ENCODE data around the gene HCST. TPM values are rescaled to one million over a fixed set of nuclear protein-coding genes. Genes with fewer than 3 reads are reported as not detected.

The HCST gene
- total RNA-seq, 4 donors from 2014 or later = 8.3 TPM; not detected in 3

GRCh38 chr19:35935911-35936737 is 33.8 kb downstream of the HCST start, which contains the start of gene LRFN3:
Gene LRFN3 (plus strand): TSS chr19:35936374. CDS start chr19:35939426, 3,052 bp downstream.
- Histone ChIP-seq H3K4me1 (peaks cover 40% of the 10 kb centered on the region), H3K27me3 (no peaks in the 10 kb centered on the region), H3K27ac (peak within 1 kb of the TSS; percentile 63), H3K9me3 (no peaks in the 10 kb centered on the region), H3K36me3 (peaks cover 20% of the 10 kb centered on the region), H3K4me3 (peak within 1 kb of the TSS; percentile 73)
- DNase-seq (ENCODE audit: low spot score in 2 of 2) = peak in 1 of 2 donors; percentile 76
- WGBS = 2% methylated on average over 22 of the region's 68 CpGs
- TF ChIP-seq EP300 (IDR thresholded peaks at IDR 0.05) (no peak), POLR2AphosphoS5 (IDR thresholded peaks at IDR 0.05) (no peak), POLR2A (IDR thresholded peaks at IDR 0.05) (no peak)
- TF ChIP-seq, protein P1, sequence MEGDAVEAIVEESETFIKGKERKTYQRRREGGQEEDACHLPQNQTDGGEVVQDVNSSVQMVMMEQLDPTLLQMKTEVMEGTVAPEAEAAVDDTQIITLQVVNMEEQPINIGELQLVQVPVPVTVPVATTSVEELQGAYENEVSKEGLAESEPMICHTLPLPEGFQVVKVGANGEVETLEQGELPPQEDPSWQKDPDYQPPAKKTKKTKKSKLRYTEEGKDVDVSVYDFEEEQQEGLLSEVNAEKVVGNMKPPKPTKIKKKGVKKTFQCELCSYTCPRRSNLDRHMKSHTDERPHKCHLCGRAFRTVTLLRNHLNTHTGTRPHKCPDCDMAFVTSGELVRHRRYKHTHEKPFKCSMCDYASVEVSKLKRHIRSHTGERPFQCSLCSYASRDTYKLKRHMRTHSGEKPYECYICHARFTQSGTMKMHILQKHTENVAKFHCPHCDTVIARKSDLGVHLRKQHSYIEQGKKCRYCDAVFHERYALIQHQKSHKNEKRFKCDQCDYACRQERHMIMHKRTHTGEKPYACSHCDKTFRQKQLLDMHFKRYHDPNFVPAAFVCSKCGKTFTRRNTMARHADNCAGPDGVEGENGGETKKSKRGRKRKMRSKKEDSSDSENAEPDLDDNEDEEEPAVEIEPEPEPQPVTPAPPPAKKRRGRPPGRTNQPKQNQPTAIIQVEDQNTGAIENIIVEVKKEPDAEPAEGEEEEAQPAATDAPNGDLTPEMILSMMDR (IDR thresholded peaks at IDR 0.05) = no peak

- DNase-seq (ENCODE audit: low spot score in 2 of 2) = no peak
- no peaks in the 10 kb centered on the region for H3K27me3 ChIP-seq
- H3K36me3 ChIP-seq = peaks cover 20% of the 10 kb centered on the region
- WGBS = 20% methylated on average over 10 of the region's 11 CpGs
- peak overlapping the region; percentile 63 for H3K27ac ChIP-seq
- H3K4me1 ChIP-seq = peaks cover 39% of the 10 kb centered on the region
- H3K4me3 ChIP-seq = peak overlapping the region; percentile 73
- H3K9me3 ChIP-seq = no peaks in the 10 kb centered on the region
- TF ChIP-seq EP300 (IDR thresholded peaks at IDR 0.05) (no peak), POLR2A (IDR thresholded peaks at IDR 0.05) (no peak)
- TF ChIP-seq, protein P1 (IDR thresholded peaks at IDR 0.05) = no peak
Measured at GRCh38 chr19:35936738-35937268, 34.5 kb downstream of the HCST start.

DNA sequence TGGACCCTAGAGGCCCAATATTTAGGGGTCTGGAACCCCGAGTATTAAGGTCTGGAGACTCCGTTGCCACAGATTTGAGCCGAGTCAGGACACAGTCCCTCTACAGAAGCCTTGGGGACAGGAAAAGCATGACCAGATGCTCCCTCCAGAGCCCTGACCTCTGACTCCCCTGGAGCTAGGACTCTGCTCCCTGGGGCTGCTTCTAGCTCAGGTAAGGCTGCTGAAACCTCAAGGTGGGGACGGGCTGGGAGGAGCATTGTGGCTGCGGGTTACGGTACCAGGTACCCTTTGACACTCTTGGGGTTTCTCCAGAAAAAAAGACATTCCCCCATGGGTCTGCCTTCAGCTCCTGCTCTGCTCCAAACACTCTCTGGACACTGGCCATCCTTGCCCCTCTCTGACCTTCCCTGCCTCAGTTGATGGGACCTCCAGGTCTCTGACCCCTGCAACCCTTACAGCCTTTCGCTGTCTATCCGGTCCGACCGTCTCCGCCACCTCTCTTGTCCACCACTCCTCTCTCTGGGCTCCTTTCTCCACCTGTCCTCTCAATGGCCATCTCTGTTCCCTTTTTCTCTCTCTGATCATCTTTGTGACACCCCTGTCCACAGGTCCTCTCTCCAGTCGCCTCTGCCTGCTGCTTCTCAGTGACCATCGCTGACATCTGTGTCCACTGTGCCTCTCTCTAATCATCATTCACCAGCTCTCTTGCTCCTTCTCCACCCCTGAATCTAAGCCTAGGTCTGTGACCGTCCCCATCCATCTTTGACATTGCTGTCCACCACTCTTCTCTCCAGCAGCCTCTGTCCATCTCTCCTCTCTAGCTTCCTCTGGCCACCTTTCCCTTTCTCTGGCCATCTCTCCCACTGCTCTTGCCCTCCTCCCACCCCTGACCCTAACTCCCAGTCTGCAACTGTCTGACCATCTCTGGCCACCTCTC is 35.3 kb downstream of the HCST start:
- H3K9me3 ChIP-seq = no peaks in the 10 kb centered on the region
- peaks cover 28% of the 10 kb centered on the region for H3K36me3 ChIP-seq
- 47% methylated on average over 10 of the region's 14 CpGs for WGBS
- H3K4me1 ChIP-seq = peaks cover 39% of the 10 kb centered on the region
- TF ChIP-seq POLR2A (IDR thresholded peaks at IDR 0.05) (no peak), EP300 (IDR thresholded peaks at IDR 0.05) (no peak)
- H3K27ac ChIP-seq = no peak overlapping the region
- no peak for DNase-seq (ENCODE audit: low spot score in 2 of 2)
- no peaks in the 10 kb centered on the region for H3K27me3 ChIP-seq
- H3K4me3 ChIP-seq = peak overlapping the region; percentile 73

- Histone ChIP-seq H3K4me3 (peak overlapping the region; percentile 73), H3K36me3 (peaks cover 29% of the 10 kb centered on the region), H3K27me3 (no peaks in the 10 kb centered on the region), H3K9me3 (no peaks in the 10 kb centered on the region), H3K4me1 (peaks cover 39% of the 10 kb centered on the region), H3K27ac (no peak overlapping the region)
- 79% methylated on average over 13 of the region's 13 CpGs for WGBS
- TF ChIP-seq, protein P1 (IDR thresholded peaks at IDR 0.05) = no peak
- no peak for TF ChIP-seq POLR2A (IDR thresholded peaks at IDR 0.05)
- no peak for TF ChIP-seq EP300 (IDR thresholded peaks at IDR 0.05)
- no peak for TF ChIP-seq POLR2AphosphoS5 (IDR thresholded peaks at IDR 0.05)
- DNase-seq (ENCODE audit: low spot score in 2 of 2) = no peak
Measured at GRCh38 chr19:35938282-35939224, 36.2 kb downstream of the HCST start.
